Measurements from ENCODE around the gene ARHGEF17. TPM values are rescaled to one million over a fixed set of nuclear protein-coding genes. Genes with fewer than 3 reads are reported as not detected.
"Not testable (repeated sequence)": the region's sequence is repeated elsewhere in the genome, so short reads cannot be mapped to it uniquely, and the experiment has no call there.

ARHGEF17 gene
- polyA plus RNA-seq, 3 donors, result 82.4 to 106 (median 98.5) TPM

DNA sequence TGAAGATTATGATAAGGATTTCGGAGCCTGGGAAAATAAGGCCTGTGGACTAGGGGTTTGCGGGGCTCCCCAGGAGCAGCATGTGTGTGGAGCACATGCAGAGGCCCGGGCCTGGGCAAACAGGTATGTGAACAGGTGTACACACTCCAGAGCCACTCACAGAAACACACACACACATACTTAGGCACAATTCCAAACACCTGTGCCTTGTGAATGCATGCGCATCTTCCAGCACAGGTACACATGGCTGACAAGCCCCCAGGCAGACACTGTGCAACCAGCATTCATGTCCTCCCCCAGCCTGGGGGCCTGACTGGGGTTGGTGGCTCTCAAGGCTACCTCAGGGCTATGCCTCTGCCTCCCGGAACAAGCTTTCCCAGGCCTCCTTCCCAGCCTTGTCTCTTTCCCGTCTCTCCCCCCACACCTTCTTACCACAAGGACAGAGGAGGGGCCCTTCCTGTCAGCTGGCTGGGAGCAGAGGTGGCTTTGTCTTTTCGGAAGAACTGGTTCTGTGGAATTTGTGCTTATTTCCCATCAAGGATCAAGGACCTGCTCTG, 38.5 kb upstream of the ARHGEF17 start:
- DNase-seq (ENCODE audit: extremely low read depth in 1 of 11, low read depth in 9 of 11, low spot score in 4 of 11), result no peak

DNA sequence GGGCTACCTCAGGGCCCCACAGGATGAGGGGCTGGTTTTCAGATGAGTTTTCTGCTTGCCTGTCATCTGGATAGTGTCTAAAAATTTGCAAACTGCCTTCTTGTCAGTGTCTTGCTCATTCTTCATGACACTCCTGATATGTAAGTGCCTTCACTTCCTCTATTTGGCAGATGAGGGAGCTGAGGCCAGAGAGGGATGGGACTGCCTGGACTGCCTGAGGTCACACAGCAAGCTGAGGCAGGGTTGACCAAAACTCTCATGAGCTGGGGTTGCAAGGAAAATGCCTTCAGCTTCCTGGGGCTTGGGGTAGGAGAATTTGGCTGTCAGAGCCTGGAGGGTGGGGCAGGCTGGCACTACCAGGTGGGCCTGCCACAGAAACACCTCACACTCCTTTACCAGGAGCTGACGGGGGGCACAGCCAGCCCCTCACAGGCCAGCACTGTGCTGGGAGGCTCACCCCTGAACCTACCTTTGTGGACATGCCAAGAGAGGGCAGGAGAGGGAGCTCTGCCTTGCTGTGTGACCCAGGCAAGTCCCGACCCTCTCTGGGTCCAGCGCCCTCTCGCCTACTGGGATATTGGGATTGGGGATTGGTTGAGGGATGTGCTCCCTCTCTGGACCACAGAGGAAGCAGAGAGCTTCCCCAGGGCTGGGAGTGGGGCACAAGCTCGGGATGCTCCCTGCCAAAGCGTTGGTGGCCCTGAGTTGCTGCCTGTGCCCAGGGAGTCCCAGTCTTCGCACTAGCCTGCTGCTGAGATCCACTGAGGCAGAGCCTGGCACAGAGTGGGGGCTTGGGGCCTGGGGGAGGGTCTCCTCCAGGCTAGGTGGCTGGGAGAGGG, 37.8 kb upstream of the ARHGEF17 start:
- DNase-seq (ENCODE audit: extremely low read depth in 1 of 11, low read depth in 9 of 11, low spot score in 4 of 11), result no peak

DNA sequence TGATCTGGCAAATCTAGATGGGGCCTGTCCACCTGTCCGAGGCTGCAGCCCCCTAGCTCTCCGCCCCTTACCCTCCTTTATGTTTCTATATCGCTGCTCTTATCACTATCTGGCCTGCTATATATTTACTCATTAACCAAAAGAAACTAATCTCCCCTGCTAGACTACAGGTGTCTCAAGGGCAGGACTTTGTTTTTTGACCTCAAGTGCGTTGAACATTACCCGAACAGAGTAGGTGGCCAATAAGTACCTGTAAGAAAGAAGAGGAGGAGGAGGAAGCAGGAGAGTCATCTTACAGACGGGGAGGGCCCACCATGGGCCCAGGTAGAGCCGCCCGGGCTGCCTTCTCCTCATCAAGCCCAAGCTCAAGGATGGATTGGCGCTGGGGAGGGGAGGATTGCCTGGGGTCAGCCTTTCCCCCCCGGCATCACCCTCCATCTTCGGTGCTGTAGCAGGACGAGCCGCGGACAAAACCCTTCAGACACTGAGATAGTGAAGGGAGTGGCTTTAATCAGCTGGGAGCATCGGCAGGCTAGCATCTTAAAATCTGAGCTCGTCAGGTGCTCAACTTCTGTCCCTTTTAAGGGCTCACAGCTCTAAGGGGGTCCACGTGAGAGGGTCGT, 37.1 kb upstream of the ARHGEF17 start:
- no peak for DNase-seq (ENCODE audit: extremely low read depth in 1 of 11, low read depth in 9 of 11, low spot score in 4 of 11)

DNA sequence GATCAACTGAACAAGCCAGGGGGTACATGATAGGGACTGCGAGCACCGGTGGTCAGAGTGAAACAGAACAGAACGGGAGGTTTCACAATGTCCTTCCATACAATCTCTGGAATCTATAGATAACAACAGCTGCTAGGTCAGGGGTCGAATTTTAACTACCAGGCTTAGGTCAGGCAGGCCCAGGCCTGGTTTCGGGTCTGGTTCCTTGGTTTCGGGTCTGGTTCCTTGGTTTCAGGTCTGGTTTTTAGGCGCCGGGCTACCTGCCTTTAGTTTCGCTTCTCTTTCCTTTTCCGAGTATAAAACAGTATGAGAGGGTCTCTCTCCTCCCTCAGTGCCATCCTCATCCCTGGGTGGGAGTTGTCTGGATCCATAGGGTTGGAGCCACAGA, 36.6 kb upstream of the ARHGEF17 start:
- not testable (repeated sequence) for DNase-seq (ENCODE audit: extremely low read depth in 1 of 11, low read depth in 9 of 11, low spot score in 4 of 11)

DNA sequence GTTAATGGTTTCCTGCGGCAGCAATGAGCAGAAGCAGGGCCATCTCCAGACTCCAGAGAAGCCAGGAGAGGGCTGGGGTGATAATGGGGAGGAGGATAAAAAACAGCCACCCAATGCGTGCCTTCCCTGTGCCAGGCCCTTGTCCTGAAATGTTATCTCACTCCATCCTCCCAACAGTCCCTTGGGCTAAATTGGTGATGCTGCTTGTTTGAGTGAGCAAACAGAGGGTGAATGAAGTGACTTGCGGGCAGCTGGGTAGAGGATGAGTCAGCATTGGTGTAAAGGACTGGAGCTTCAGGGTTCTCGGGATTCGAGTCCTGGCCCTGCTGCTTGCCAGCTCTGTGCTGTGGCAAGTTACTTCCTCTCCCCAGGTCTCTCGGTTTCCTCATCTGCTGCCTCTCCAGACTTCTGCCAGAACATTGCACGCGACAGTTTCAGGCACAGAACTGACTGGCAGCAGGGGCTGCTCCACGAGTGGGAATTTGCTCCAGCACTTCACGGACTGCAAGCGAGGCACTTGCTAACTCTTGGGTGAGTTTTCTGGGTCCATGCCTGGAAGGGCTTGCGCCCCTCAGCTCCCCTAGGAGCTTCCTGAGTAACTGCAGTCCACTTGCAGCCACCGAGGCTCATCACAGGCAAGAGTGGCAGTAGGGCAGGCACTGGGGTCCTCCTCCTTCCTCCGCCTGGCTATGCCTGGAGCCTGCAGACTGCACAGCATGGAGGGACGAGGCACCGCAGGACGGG, 36.0 kb upstream of the ARHGEF17 start, which contains the start of gene P2RY6:
Gene P2RY6, plus strand, starts transcription at position 403 of the 744 bp plus-strand sequence. CDS start 24,181 bp downstream, outside the sequence.
- no peak for DNase-seq (ENCODE audit: extremely low read depth in 1 of 11, low read depth in 9 of 11, low spot score in 4 of 11)

DNA sequence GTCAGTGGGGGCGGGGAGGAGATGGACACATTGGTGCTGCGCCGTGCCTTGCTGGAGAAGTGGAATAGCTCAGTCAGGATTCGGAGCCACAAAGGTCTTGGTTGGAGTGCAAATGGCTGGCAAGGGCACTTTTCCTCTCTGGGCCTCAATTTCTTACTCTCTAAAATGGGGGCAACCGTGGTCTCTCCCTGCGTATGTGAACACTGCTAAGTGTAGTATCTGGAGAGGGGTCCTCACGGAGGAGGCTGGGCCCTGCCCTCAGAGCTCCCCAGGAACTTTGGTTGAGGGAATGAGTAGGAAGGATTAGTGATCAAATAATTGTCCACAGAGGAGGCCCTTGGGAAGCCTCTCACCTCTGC, 35.4 kb upstream of the ARHGEF17 start:
- no peak for DNase-seq (ENCODE audit: extremely low read depth in 1 of 11, low read depth in 9 of 11, low spot score in 4 of 11)

DNA sequence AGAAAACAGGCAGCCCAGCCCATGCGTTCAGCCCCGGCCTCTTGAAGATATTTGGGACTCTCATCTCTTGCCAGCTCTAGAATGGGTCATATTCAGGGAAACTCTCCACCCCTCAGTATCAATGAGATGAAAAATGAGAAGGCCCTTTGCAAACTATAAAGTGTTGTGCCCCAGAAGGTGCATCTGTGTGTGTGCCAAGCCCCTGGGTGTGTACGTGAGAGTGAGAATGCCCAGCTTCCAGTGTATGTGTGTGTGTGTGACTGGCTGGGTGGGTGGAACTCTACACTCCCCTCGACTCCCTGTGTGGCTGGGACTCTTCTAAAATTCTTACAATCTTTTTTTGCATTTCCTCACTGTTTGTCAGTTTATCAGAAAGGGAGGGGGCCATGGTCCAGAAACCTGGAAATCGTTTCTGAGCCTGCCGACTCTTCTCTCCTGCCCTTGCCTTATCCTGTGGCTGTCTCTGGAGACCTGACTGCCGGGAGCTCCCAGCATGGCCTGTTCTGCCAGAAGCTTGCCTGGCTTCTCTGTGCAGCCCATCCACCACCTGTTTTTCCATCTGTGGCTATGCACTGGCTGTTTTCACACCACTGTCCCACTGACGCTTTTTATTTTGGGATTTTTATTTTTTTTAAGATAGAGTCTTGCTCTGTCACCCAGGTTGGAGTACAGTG, 34.7 kb upstream of the ARHGEF17 start:
- no peak for DNase-seq (ENCODE audit: extremely low read depth in 1 of 11, low read depth in 9 of 11, low spot score in 4 of 11)

DNA sequence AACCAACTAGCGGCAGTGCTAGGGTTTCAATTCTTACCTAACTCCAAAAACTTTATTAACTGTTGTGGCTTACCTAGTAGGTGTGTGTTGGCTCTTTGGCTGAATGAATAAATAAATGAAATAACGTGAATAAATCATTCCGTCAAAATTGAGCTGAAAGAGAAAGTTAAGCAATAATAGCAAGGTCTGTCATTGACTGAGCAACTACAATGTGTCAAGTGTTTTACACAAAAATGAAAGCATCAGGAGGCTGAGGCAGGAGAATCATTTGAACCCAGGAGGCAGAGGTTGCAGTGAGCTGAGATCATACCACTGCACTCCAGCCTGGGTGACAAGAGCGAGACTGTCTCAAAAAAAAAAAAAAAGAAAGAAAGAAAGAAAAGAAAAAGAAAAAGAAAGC, 33.9 kb upstream of the ARHGEF17 start:
- not testable (repeated sequence) for DNase-seq (ENCODE audit: extremely low read depth in 1 of 11, low read depth in 9 of 11, low spot score in 4 of 11)

DNA sequence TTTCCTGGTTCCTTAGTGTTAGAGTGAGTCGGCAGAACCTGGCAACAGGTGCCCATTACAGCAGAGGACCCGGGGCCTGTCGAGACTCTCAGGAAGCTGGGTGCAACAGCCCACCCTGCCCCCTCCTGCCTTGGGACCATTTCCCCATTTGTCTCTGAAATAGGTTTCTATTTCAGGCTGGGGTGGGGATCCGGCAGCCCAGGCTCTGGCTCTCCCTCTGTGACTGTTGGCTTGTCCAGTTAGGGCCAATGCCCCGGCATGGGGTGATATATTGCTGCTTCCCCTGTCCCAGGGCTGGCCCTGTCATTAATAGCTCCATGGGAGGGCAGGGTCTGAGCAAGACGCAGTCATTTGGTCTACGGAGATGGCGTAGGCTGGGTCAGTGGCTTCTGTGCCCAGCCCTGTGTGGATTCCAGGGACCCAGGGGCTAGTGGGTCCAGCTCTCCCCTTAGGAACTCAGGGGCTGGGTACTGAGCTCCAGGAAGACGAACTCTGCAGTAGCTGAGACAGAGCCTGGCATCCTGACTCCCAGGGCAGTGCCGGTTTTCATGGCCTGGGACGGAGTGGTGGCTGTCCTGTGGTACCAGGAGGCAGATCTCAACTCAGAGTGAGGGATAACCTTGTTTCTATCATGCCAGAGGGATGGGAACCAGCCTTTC, 33.2 kb upstream of the ARHGEF17 start:
- no peak for DNase-seq (ENCODE audit: extremely low read depth in 1 of 11, low read depth in 9 of 11, low spot score in 4 of 11)

DNA sequence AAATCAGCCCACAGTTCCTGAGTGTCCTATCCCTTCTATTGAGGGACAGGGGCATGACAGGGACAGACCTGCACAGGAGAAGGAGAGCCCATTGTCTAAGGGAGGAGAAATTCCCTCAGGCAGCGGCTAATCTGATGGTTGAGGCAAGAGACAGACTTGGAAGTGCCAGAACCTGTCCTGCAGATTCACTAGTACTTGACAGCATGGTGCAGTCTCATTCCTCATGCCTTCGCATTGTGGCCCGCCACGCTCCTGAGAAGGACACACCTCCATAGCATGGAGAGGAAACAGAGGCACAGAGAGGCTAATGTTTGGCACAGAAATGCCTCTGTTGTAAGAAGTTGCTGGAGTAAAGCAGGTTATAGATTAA, 32.7 kb upstream of the ARHGEF17 start:
- no peak for DNase-seq (ENCODE audit: extremely low read depth in 1 of 11, low read depth in 9 of 11, low spot score in 4 of 11)

DNA sequence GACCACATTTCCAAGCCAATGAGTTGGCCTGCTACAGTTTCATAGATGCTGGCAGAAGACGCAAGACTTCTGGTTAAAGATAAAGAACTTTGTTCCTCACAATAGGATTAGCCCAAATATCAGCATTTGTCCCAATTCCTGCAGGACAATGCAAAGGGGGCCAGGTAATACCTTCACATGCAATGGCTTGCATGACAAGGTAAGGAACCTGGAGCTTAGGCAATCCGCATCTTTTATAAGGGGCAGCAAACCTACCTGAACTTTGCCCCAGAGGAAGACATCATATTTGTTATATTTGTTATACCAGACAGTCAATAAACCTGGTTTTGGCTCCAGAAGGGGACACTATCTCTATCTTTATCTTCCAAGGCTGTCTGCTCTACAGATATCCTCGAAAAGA, 30.6 kb upstream of the ARHGEF17 start:
- DNase-seq (ENCODE audit: extremely low read depth in 1 of 11, low read depth in 9 of 11, low spot score in 4 of 11), result no peak

DNA sequence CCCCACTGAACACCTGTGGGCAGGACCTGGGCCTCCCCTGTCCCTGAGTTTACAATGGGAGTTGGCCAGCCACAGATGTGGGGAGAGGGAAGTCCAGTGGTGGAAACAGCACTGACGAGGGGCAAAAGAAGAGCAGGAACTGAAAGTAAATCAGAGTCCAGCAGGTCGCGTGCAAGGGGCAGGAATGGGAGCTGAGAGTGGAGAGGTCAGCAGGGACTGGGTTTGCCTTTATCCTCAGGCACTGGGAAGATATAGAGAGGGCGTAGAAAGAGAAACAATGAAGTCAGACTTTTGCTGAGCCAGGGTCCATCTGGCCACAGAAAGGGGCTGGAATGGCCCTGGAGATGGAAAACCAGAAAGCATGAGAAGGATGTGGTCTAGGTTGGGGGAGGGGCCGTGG, 27.4 kb upstream of the ARHGEF17 start:
- DNase-seq (ENCODE audit: extremely low read depth in 1 of 11, low read depth in 9 of 11, low spot score in 4 of 11), result no peak

DNA sequence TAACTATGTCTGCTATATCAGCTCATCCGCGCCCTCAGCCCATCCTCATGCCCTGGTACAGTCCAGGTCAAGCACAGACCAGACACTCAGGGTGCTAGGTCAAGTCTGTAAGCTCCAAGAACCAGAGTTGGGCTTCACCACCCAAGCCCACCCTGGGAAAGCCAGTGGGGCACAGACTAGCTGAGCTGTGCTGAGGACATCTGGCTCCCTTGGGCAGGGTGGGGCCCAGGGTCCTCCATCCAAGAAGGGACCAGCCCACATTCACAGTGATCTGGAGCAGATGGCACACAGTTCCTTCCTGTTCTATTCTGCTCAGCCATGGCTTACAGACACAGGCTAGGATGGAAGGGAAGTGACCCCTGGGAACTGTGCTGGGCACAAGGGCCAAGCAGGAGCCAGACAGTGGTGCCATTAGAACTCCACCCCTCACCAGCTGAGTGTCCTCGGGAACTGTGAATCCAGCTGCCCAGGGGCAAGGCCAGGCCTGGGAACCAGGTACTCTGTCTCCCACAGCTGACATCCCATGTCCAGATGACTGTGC, 26.8 kb upstream of the ARHGEF17 start:
- DNase-seq (ENCODE audit: extremely low read depth in 1 of 11, low read depth in 9 of 11, low spot score in 4 of 11), result no peak

DNA sequence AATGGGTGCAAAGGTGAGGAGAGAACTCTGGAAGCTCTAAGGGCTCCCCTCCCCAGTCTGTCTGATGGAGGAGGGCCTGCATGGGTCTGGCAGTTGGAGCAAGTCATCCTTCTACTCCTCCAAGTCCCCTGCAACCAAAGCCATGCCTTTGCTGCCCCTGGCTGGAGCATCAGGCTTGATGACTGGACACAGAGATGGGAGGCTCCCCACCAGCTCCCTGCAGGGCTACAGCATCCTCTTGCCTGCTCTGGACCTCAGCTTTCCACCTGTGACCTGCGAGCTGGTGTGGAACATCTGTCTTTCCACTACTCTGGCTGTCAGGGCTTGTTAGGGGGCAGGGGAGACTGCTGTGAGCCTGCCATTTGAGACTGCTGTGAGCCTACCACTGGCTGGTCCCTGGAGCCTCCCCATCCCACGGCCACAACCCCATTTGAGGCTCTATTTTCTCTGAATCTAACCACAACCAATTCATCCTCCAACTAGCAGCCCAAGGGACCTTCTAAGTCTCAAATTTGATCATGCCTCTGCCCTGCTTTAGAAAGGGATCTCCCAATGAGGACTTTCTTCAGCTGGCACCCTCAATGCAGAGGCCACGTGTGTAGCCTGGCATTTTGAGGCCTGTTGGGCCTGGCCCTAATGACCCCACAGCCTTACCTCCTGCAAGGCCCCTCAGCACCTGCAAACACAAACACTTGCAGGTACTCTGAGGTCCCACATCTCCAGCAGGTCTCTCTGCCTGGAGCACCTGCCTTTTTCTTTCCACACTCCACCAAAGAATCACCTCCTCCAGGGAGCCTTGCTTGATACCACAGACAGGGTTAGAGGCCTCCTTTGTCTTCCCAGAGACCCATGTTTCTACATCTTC, 26.0 kb upstream of the ARHGEF17 start:
- DNase-seq (ENCODE audit: extremely low read depth in 1 of 11, low read depth in 9 of 11, low spot score in 4 of 11), result no peak

DNA sequence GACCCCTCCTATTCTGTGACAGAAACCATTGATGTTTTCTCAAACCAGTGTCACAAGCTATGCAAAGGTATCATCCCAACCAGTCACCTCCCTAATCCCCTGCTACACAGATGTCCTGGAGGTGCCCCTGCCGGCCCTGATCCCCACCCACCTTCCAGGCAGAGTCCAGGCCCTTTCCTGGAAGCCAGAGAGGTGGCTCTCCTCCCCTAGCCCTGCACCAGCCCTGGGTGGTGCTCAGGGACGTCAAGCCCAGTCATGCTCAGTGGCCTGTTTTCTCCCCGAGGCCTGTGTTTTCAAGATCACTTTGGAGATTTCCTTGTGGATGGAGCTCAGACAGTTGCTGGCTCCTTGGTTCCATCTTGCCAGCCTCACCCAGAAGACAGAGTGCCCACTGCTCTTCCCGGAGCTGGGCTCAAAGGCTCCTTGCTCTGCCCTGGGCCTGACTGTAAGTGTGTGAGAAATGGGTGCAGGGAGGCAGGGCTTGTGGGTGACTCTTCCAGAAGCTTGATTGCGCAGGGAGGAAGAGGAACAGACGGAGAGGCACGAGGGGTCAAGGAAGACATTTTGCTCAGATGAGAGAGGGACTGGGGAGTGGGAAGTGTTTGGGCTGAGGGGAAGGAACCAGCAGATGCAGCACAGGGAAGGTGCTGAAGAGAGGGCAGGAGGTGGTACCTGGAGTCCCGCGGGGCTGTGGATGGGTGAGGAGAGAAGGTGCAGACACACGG, 24.6 kb upstream of the ARHGEF17 start:
- DNase-seq (ENCODE audit: extremely low read depth in 1 of 11, low read depth in 9 of 11, low spot score in 4 of 11), result no peak

DNA sequence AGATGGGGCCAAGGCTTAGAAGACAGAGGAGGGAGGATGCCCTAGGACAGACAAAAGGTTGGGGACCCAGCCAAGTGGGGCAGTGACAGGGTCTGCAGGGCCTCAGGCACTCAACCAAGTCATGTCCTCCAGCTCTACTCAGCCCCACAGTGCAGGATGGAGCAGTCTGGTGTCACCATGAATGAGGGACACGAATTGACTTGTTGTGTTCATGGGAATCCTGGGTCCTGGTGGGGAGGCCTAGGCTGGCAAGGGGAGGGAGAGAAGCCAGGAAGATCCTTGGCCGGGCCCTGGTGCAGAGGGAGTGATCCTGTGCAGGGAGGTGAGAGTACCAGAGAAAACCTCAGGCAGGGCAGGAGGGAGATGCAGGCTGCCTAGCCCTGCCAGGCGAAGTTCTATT, 24.0 kb upstream of the ARHGEF17 start:
- no peak for DNase-seq (ENCODE audit: extremely low read depth in 1 of 11, low read depth in 9 of 11, low spot score in 4 of 11)

DNA sequence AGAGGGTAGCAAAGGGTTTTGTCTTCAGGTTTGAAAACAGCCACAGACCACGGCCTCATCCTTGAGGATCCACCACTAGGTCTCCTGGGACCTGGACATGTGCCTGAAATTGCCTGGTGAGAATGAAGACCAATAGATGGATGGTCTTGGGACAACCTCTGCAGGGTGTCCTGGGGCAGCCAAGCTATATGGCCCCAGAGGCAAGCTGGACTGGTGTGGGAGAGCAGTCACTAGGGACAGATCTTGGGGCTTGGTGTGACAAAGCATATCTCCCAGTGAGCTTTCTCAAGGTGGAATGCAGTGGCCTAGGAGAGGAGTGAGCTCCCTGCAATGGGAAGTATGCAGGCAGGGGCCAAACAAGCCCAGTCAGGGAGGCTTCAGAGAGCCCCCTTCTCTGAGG, 22.4 kb upstream of the ARHGEF17 start:
- DNase-seq (ENCODE audit: extremely low read depth in 1 of 11, low read depth in 9 of 11, low spot score in 4 of 11), result no peak

Data from renal cortex interstitium (tissue), 11 donors.